IPS-15b (cell line): Measurements from ENCODE around the gene DNAJC18.
"Not testable (repeated sequence)": the region's sequence is repeated elsewhere in the genome, so short reads cannot be mapped to it uniquely, and the experiment has no call there.

Source experiments
- H3K27me3 ChIP-seq: one replicate; pipeline ENCODE4 v1.6.1; 2013; ENCODE audit warnings: low read length; ENCODE audit not compliant: control insufficient read depth, insufficient read depth
- H3K36me3 ChIP-seq: one replicate; pipeline ENCODE4 v1.6.1; 2013; ENCODE audit warnings: low read length; ENCODE audit not compliant: control insufficient read depth, insufficient read depth
- H3K4me1 ChIP-seq: one replicate; pipeline ENCODE4 v1.6.1; 2013; ENCODE audit warnings: mild to moderate bottlenecking, low read length; ENCODE audit not compliant: control insufficient read depth, insufficient read depth
- H3K4me3 ChIP-seq: one replicate; pipeline ENCODE4 v1.5.1; 2013; ENCODE audit warnings: low read depth, low read length
- H3K9ac ChIP-seq: one replicate; pipeline ENCODE4 v1.6.1; 2013; ENCODE audit warnings: low read depth, mild to moderate bottlenecking, low read length
- H3K9me3 ChIP-seq: one replicate; pipeline ENCODE4 v1.6.1; 2013; ENCODE audit warnings: mild to moderate bottlenecking, low read length; ENCODE audit not compliant: control insufficient read depth, insufficient read depth

Gene DNAJC18

DNA sequence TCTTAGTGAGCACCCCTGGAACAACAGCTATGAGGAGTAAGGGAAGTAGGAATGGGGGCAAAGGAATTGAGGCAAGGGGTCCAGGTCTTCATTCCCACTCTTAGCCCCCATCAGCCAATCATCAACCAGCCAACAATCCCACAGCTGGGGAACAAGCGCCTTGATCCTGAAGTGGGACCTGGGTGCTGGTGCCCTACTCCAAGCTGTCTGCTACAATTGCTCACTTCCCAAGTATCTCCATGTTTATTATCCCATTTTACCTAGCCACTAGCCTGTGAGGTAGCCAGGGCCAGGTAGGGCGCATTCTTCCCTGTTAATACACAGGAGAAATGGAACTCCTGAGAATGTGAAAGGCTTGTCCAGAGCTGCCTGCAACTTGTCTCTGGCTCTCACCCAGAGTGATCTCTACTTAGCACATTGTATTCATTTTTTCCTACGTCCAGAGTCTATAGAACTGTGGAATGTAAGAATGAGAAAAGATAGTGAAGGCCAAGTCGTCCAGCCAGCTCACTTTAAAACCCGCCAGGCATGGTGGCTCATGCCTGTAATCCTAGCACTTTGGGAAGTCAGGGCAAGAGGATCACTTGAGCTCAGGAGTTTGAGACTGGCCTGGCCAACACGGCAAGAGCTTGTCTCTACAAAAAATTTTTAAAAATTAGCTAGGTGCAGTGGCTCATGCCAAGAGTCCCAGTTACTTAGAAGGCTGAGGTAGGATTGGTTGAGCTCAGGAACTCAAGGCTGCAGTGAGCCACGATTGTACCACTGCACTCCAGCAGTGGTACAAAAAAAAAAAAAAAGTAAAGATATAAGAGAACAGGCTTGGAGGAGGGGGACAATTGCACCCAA lies 6.2 kb upstream of the DNAJC18 start:
- Histone ChIP-seq H3K4me3 (no peak overlapping the region), H3K9me3 (no peaks in the 10 kb centered on the region), H3K27me3 (no peaks in the 10 kb centered on the region), H3K36me3 (no peaks in the 10 kb centered on the region), H3K9ac (no peak overlapping the region), H3K4me1 (no peaks in the 10 kb centered on the region)

GRCh38 chr5:139443831-139444453 lies 4.6 kb upstream of the DNAJC18 start:
- no peak overlapping the region for H3K9ac ChIP-seq

DNA sequence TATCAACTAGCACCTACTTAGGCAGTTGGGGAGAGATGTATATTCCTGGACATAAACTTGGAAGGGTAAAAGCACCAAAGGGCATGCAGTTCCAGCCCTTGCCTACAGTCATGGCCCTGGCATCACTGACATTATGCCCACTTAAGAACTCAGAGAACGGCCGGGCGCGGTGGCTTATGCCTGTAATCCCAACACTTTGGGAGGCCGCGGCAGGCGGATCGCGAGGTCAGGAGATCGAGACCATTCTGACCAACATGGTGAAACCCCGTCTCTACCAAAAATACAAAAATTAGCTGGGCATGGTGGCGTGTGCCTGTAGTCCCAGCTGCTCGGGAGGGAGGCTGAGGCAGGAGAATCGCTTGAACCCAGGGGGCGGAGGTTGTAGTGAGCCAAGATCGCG lies 1.1 kb upstream of the DNAJC18 start:
- not testable (repeated sequence) for H3K9me3 ChIP-seq, H3K4me1 ChIP-seq, H3K27me3 ChIP-seq, H3K36me3 ChIP-seq, H3K4me3 ChIP-seq, H3K9ac ChIP-seq

More at GRCh38 chr5:139443831-139444453, 4.6 kb upstream of the DNAJC18 start:
- Histone ChIP-seq H3K9me3 (no peaks in the 10 kb centered on the region), H3K36me3 (no peaks in the 10 kb centered on the region), H3K4me3 (no peak overlapping the region), H3K27me3 (no peaks in the 10 kb centered on the region), H3K4me1 (no peaks in the 10 kb centered on the region)

GRCh38 chr5:139438707-139439012 lies 665 bp downstream of the DNAJC18 start:
- Histone ChIP-seq H3K9me3 (no peaks in the 10 kb centered on the region), H3K4me3 (peak overlapping the region; percentile 62), H3K9ac (no peak overlapping the region)

GRCh38 chr5:139435676-139436075 lies 3.6 kb downstream of the DNAJC18 start:
- Histone ChIP-seq H3K4me3 (no peak overlapping the region), H3K9ac (no peak overlapping the region), H3K4me1 (no peaks in the 10 kb centered on the region), H3K36me3 (peaks cover 3% of the 10 kb centered on the region), H3K9me3 (no peaks in the 10 kb centered on the region), H3K27me3 (no peaks in the 10 kb centered on the region)

More at GRCh38 chr5:139438707-139439012, 665 bp downstream of the DNAJC18 start:
- Histone ChIP-seq H3K4me1 (no peaks in the 10 kb centered on the region), H3K36me3 (peaks cover 3% of the 10 kb centered on the region), H3K27me3 (no peaks in the 10 kb centered on the region)

DNA sequence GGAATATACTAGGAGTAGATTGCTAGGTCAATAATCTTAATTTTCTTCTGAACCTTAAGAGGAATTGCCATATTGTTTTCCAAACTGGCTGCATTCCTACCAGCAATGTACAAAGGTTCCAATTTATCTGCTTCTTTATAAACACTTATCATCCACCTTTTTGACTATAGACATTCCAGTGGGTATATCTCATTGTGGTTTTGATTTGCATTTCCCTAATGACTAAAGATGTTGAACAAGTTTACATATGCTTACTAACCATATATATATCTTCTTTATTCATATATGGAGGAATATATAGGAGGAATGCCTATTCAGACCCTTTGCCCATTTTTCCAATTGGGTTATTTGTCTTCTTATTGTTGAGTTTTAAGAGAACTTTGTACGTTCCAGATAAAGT lies 7.6 kb downstream of the DNAJC18 start:
- H3K4me1 ChIP-seq, result no peaks in the 10 kb centered on the region
- H3K9me3 ChIP-seq, result no peaks in the 10 kb centered on the region
- H3K9ac ChIP-seq, result no peak overlapping the region
- peaks cover 3% of the 10 kb centered on the region for H3K36me3 ChIP-seq
- no peak overlapping the region for H3K4me3 ChIP-seq
- no peaks in the 10 kb centered on the region for H3K27me3 ChIP-seq

DNA sequence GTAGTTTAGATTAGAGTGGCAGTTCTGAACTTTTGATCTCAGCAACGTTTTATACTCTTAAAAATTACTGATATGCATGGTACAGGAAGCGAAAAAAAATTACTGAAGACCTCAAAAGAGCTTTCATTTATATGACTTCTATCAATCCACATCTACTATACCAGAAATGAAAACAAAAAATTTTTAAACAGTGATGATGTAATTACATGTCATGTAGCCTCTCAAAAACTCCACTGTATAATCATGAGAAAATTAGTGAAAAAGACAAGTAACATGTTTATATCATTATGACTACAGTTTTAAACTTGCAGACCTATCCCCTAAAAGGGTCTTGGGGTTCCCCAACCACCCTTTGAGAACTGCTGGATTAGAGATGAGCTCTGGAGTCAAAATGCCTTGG lies 9.3 kb downstream of the DNAJC18 start:
- Histone ChIP-seq H3K4me1 (no peaks in the 10 kb centered on the region), H3K36me3 (peaks cover 6% of the 10 kb centered on the region), H3K4me3 (no peak overlapping the region), H3K27me3 (no peaks in the 10 kb centered on the region), H3K9me3 (no peaks in the 10 kb centered on the region), H3K9ac (no peak overlapping the region)

DNA sequence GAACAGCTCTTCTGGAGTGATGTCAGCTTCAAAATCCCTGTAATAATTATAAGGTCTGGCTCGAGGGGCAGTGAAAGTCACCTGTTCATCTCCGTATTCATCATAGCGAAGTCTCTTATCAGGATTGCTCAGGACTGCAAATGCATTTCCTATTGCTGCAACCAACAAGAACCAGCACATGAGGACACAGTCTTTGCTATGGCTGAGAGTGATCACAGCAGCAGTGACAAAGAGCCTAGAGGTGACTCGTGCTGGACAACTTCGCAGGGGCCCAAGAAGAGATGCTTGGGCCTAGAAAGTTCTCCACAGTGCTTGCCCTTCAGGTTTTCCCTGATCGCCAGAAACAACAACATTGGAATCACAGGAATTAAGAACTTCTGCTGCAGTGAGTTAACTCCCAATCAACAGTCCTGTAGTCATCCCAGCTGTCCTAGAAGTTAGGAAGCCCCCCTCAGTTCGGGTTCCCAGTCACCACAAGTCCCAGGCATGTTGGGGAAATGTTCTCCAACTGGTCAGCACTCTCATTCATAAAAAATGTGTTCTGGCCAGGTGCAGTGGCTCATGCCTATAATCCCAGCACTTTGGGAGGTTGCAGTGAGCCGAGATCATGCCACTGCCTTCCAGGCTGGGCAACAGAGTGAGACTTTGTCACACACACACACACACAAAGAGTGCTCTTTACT lies 13.0 kb downstream of the DNAJC18 start:
- Histone ChIP-seq H3K36me3 (peaks cover 3% of the 10 kb centered on the region), H3K27me3 (no peaks in the 10 kb centered on the region), H3K4me1 (no peaks in the 10 kb centered on the region), H3K9me3 (no peaks in the 10 kb centered on the region), H3K9ac (no peak overlapping the region), H3K4me3 (no peak overlapping the region)

- H3K4me3 ChIP-seq, result no peak overlapping the region
- H3K9ac ChIP-seq, result no peak overlapping the region
- H3K4me1 ChIP-seq, result no peaks in the 10 kb centered on the region
- H3K36me3 ChIP-seq, result peaks cover 3% of the 10 kb centered on the region
- H3K9me3 ChIP-seq, result no peaks in the 10 kb centered on the region
- H3K27me3 ChIP-seq, result no peaks in the 10 kb centered on the region
Observed at GRCh38 chr5:139425497-139425896, 13.8 kb downstream of the DNAJC18 start.

GRCh38 chr5:139422307-139422893 lies 16.9 kb downstream of the DNAJC18 start:
- Histone ChIP-seq H3K4me1 (peaks cover 2% of the 10 kb centered on the region), H3K36me3 (peaks cover 3% of the 10 kb centered on the region), H3K9me3 (no peaks in the 10 kb centered on the region), H3K9ac (no peak overlapping the region), H3K27me3 (no peaks in the 10 kb centered on the region), H3K4me3 (no peak overlapping the region)

DNA sequence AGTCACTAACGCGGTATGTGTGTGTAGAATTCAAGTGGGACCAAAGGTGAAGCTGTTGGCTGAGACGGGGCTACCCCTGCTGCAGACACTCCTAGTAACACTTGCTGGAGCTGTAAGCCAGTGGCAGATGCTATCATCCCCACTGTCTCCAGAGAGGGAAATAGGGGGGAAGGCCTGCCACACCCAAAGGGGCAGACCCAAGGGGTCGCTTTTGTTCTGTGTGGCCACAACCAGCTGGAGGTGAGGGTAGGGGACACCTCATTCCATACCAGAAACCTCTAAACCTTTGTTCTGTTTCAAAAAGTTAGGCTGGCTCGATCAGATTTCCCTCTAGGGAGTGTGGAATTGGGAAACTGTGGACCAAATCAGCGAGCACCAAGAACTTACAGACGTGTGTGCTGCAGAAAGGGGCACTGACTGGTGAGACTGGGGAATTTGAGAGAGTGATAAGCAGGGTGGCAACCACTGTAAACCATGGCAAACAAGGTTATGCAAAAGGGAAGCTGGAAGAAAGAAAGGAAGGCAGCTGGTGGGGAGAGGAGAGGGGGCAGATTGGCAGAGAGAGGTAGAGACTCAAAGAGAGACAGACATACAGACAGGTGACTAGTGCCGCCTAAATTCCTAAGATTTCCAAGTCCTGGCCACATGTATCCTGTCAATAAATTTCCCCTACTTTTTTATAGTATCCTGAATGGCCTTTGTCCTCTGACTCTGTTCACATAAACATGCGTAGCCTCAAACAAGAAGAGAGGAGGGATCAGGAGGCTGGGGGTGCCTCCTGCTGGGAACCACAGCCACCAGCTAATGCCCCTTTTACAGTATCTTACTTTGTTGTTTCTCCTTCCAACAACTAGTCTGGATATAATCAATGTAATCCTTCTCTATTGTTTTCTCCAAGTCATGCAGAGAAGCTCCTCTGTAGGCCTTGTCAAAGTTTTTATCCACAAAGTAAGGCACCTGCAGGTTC lies 19.8 kb downstream of the DNAJC18 start:
- peaks cover 2% of the 10 kb centered on the region for H3K4me1 ChIP-seq
- no peak overlapping the region for H3K9ac ChIP-seq
- H3K27me3 ChIP-seq, result no peaks in the 10 kb centered on the region
- no peaks in the 10 kb centered on the region for H3K9me3 ChIP-seq
- H3K36me3 ChIP-seq, result no peaks in the 10 kb centered on the region
- no peak overlapping the region for H3K4me3 ChIP-seq
